ENCODE results near the gene MAT2A. TPM values are rescaled to one million over a fixed set of nuclear protein-coding genes. Genes with fewer than 3 reads are reported as not detected.

The MAT2A gene
- polyA plus RNA-seq, 1 donor = 345 TPM

DNA sequence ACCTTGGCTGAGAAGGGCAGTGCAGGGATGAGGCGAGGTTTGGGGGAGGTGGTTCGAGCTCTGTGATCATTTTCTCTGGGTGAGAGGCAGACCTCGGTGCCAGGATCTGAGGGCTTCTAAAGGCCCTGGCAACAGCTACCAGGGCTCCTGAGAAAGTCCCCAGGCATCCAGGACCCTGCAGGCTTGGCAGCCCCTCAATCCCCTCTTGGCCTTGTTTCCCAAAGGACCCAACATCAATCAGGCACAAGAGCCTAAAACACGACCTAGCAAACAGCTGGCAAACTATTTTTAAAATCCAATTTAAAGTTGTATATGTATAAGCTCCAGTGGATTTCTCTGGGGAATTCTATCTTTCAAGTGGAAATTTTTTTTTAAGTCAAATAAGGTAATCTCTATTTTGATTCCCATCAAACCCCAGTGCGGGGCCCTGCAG lies 15.0 kb upstream of the MAT2A start:
- Histone ChIP-seq H3K27me3 (ENCODE audit: control insufficient read depth, insufficient read depth, low read length) (no peaks in the 10 kb centered on the region), H3K4me1 (ENCODE audit: control insufficient read depth, insufficient read depth, low read length) (peaks cover 18% of the 10 kb centered on the region), H3K4me3 (ENCODE audit: low read length) (no peak overlapping the region), H3K27ac (ENCODE audit: low read length) (no peak overlapping the region), H3K36me3 (ENCODE audit: control insufficient read depth, insufficient read depth, low read length) (no peaks in the 10 kb centered on the region), H3K9me3 (ENCODE audit: control insufficient read depth, low read depth, low read length) (no peaks in the 10 kb centered on the region)
- DNase-seq = no peak
- WGBS (ENCODE audit: insufficient coverage, low lambda C conversion rate) = no CpG with 5 or more reads among the region's 5 CpGs

DNA sequence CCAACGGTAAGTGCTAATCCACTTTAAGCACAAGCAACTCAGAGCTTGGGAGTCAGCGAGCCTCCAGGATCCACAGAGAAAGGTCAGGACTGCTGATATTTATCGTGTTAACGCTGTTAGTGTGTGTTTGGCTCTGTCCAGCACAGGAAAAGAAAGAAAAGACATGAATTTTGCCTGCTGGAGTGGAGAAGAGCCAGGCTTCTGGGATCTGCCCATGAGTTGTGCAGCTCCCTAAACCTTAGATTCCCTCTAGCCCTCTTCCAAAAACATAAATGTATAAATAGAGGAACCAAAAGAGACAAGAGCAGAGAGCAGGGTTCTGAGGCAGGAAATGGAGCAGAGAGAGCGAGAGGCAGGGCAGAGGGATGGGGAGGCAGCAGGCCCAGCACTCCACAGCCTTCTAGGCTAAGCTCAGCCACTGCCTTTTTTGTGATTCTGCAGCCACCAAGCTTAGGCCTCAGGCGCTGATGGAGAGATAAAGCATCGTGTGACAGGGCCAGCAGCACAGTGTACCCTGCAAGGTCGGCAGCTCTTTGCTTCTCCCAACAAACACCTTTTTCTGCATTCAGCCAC lies 14.5 kb upstream of the MAT2A start:
- no peaks in the 10 kb centered on the region for H3K9me3 ChIP-seq (ENCODE audit: control insufficient read depth, low read depth, low read length)
- no peaks in the 10 kb centered on the region for H3K36me3 ChIP-seq (ENCODE audit: control insufficient read depth, insufficient read depth, low read length)
- H3K27me3 ChIP-seq (ENCODE audit: control insufficient read depth, insufficient read depth, low read length) = no peaks in the 10 kb centered on the region
- no peak overlapping the region for H3K4me3 ChIP-seq (ENCODE audit: low read length)
- no CpG with 5 or more reads among the region's 8 CpGs for WGBS (ENCODE audit: insufficient coverage, low lambda C conversion rate)
- DNase-seq = no peak
- H3K27ac ChIP-seq (ENCODE audit: low read length) = peak overlapping the region; percentile 11
- peaks cover 18% of the 10 kb centered on the region for H3K4me1 ChIP-seq (ENCODE audit: control insufficient read depth, insufficient read depth, low read length)

DNA sequence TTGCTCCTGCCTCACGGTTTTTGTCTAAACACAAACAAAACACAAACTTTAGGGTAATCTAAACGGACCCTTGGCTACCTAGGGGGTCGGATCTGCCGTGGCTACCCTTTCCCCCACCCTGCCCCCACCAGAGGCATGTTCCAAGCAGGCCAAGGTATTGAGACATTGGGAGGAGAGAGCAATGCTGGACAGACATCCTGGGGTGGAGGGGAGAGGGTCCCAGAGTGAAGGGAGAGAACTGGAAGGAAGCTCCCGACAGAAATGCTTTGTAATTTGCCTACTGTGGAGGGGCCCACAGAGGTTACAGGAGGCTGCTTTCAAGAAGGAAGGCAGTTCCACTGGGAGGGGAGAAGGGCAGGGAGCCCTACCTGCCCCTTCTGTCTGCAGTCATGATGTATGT lies 13.9 kb upstream of the MAT2A start:
- H3K4me3 ChIP-seq (ENCODE audit: low read length) = no peak overlapping the region
- H3K27me3 ChIP-seq (ENCODE audit: control insufficient read depth, insufficient read depth, low read length) = no peaks in the 10 kb centered on the region
- H3K36me3 ChIP-seq (ENCODE audit: control insufficient read depth, insufficient read depth, low read length) = no peaks in the 10 kb centered on the region
- DNase-seq = no peak
- H3K9me3 ChIP-seq (ENCODE audit: control insufficient read depth, low read depth, low read length) = no peaks in the 10 kb centered on the region
- WGBS (ENCODE audit: insufficient coverage, low lambda C conversion rate) = no CpG with 5 or more reads among the region's 5 CpGs
- no peak overlapping the region for H3K27ac ChIP-seq (ENCODE audit: low read length)
- peaks cover 18% of the 10 kb centered on the region for H3K4me1 ChIP-seq (ENCODE audit: control insufficient read depth, insufficient read depth, low read length)

DNA sequence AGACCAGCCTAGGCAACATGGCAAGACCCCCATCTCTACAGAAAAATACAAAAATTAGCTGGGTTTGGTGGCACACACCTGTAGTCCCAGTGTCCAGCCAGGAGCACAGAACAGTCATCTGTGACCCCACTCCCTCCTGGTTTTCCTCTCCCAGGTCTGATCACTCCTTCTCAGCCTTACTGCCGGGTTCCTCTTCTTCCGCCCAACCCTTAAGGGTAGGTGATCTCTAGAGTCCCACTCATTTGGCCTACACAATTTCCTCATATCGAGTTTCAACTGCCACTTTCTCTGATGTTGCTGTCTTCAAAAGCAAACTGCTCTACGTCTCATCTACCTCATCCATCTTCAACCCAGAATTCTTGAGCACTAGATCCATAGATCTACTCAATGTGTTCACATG lies 13.4 kb upstream of the MAT2A start:
- Histone ChIP-seq H3K27me3 (ENCODE audit: control insufficient read depth, insufficient read depth, low read length) (no peaks in the 10 kb centered on the region), H3K36me3 (ENCODE audit: control insufficient read depth, insufficient read depth, low read length) (no peaks in the 10 kb centered on the region), H3K9me3 (ENCODE audit: control insufficient read depth, low read depth, low read length) (no peaks in the 10 kb centered on the region), H3K4me1 (ENCODE audit: control insufficient read depth, insufficient read depth, low read length) (peaks cover 18% of the 10 kb centered on the region), H3K27ac (ENCODE audit: low read length) (no peak overlapping the region), H3K4me3 (ENCODE audit: low read length) (no peak overlapping the region)
- WGBS (ENCODE audit: insufficient coverage, low lambda C conversion rate) = 90% methylated on average over 3 of the region's 4 CpGs
- DNase-seq = no peak

DNA sequence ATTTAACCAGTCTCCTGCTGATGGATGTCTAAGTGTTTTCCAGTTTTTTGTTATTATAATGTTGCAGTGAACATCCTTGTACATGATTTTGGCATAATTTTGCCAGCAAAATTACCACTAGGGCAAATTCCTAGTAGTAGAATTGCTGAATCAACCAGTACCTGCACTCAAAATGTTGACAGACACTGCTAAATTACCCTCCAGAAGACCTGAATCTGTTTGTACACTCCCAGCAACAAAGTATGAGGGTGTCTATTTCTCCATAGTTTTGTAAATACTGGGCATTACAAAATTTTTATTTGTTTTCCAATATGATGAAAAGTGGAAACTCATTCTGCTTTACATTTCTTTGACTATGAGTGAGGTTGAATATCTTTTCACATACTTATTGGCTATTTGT lies 11.2 kb upstream of the MAT2A start:
- Histone ChIP-seq H3K9me3 (ENCODE audit: control insufficient read depth, low read depth, low read length) (no peaks in the 10 kb centered on the region), H3K27ac (ENCODE audit: low read length) (no peak overlapping the region), H3K4me3 (ENCODE audit: low read length) (no peak overlapping the region), H3K27me3 (ENCODE audit: control insufficient read depth, insufficient read depth, low read length) (no peaks in the 10 kb centered on the region), H3K4me1 (ENCODE audit: control insufficient read depth, insufficient read depth, low read length) (peaks cover 18% of the 10 kb centered on the region), H3K36me3 (ENCODE audit: control insufficient read depth, insufficient read depth, low read length) (no peaks in the 10 kb centered on the region)
- DNase-seq = no peak

DNA sequence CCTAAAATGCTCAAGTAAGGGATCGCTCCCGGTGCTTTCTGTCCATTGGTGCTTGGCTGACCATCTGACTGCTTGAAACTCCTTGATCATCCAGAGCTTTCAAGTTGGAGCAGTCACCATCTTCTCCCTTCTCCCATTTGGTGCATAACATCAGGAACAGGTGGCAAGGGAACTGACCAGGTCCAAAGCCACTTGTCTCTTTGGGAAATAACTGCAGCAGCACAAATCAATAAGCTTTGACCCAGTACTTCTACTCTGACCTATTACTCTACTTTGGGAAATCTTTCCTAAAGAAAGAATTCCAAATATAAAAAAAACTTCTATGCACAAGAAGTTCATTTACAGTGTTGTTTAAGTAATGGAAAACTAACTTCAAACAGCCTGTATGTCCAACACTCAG lies 10.6 kb upstream of the MAT2A start:
- no peak overlapping the region for H3K27ac ChIP-seq (ENCODE audit: low read length)
- H3K4me1 ChIP-seq (ENCODE audit: control insufficient read depth, insufficient read depth, low read length) = peaks cover 14% of the 10 kb centered on the region
- no peak for DNase-seq
- H3K27me3 ChIP-seq (ENCODE audit: control insufficient read depth, insufficient read depth, low read length) = no peaks in the 10 kb centered on the region
- H3K36me3 ChIP-seq (ENCODE audit: control insufficient read depth, insufficient read depth, low read length) = no peaks in the 10 kb centered on the region
- WGBS (ENCODE audit: insufficient coverage, low lambda C conversion rate) = no CpG with 5 or more reads among the region's 2 CpGs
- H3K9me3 ChIP-seq (ENCODE audit: control insufficient read depth, low read depth, low read length) = no peaks in the 10 kb centered on the region
- no peak overlapping the region for H3K4me3 ChIP-seq (ENCODE audit: low read length)

DNA sequence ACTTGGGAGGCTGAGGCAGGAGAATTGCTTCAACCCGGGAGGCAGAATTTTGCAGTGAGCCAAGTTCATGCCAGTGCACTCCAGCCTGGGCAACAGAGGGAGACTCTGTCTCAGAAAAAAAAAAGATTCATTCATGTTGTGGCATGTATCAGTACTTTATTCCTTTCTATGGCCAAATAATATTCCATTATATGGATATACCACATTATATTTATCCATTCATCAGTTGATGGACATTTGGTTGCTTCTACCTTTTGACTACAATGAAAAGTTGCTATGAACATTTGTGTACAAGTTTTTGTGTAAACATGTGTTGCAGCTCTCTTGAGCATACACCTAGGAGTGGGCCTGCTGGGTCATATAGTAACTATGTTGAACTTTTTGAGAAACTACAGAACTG lies 9.2 kb upstream of the MAT2A start:
- H3K4me3 ChIP-seq (ENCODE audit: low read length) = no peak overlapping the region
- H3K27ac ChIP-seq (ENCODE audit: low read length) = no peak overlapping the region
- H3K9me3 ChIP-seq (ENCODE audit: control insufficient read depth, low read depth, low read length) = no peaks in the 10 kb centered on the region
- H3K27me3 ChIP-seq (ENCODE audit: control insufficient read depth, insufficient read depth, low read length) = no peaks in the 10 kb centered on the region
- peaks cover 8% of the 10 kb centered on the region for H3K4me1 ChIP-seq (ENCODE audit: control insufficient read depth, insufficient read depth, low read length)
- 100% methylated on average over 1 of the region's 1 CpG for WGBS (ENCODE audit: insufficient coverage, low lambda C conversion rate)
- H3K36me3 ChIP-seq (ENCODE audit: control insufficient read depth, insufficient read depth, low read length) = no peaks in the 10 kb centered on the region
- no peak for DNase-seq

DNA sequence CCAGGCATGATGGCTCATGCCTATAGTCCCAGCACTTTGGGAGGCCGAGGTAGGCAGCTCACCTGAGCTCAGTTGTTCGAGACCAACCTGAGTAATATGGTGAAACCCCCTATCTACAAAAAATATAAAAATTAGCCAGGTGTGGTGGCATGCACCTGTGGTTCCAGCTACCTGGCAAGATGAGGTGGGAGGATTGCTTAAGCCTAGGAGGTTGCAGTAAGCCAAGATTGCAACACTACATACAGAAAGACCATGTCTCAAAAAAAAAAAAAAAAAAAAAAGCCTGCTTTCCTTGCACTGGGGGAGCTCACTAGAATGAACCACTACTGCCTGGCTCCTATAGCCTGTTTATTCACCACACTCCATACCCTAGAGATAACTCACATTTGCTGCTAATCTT lies 7.4 kb upstream of the MAT2A start:
- Histone ChIP-seq H3K4me3 (ENCODE audit: low read length) (no peak overlapping the region), H3K27me3 (ENCODE audit: control insufficient read depth, insufficient read depth, low read length) (no peaks in the 10 kb centered on the region), H3K9me3 (ENCODE audit: control insufficient read depth, low read depth, low read length) (no peaks in the 10 kb centered on the region), H3K36me3 (ENCODE audit: control insufficient read depth, insufficient read depth, low read length) (no peaks in the 10 kb centered on the region), H3K27ac (ENCODE audit: low read length) (no peak overlapping the region), H3K4me1 (ENCODE audit: control insufficient read depth, insufficient read depth, low read length) (peaks cover 4% of the 10 kb centered on the region)
- no peak for DNase-seq
- WGBS (ENCODE audit: insufficient coverage, low lambda C conversion rate) = no CpG with 5 or more reads among the region's 2 CpGs

DNA sequence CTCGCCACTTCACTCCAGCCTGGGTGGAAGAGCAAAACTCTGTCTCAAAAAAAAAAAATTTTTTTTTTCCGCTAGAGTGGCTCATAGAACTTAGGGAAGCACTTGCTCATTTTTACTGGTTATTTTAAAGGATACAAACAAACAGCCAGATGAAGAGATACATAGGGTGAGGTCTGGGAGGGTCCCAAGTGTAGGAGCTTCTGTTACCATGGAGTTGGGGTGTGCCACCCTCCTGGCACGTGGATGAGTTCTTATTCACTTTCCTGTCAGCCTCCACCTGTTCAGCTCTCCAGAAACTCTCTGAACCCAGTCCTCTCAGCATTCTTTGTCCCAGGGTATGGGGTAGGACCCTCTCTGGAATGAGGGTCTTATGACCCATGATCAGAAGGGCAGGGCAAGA lies 4.9 kb upstream of the MAT2A start:
- H3K4me3 ChIP-seq (ENCODE audit: low read length) = no peak overlapping the region
- H3K4me1 ChIP-seq (ENCODE audit: control insufficient read depth, insufficient read depth, low read length) = peaks cover 13% of the 10 kb centered on the region
- H3K27ac ChIP-seq (ENCODE audit: low read length) = no peak overlapping the region
- H3K36me3 ChIP-seq (ENCODE audit: control insufficient read depth, insufficient read depth, low read length) = no peaks in the 10 kb centered on the region
- peak in 1 of 2 donors; percentile 45 for DNase-seq
- 67% methylated on average over 1 of the region's 3 CpGs for WGBS (ENCODE audit: insufficient coverage, low lambda C conversion rate)
- H3K27me3 ChIP-seq (ENCODE audit: control insufficient read depth, insufficient read depth, low read length) = no peaks in the 10 kb centered on the region
- H3K9me3 ChIP-seq (ENCODE audit: control insufficient read depth, low read depth, low read length) = no peaks in the 10 kb centered on the region

DNA sequence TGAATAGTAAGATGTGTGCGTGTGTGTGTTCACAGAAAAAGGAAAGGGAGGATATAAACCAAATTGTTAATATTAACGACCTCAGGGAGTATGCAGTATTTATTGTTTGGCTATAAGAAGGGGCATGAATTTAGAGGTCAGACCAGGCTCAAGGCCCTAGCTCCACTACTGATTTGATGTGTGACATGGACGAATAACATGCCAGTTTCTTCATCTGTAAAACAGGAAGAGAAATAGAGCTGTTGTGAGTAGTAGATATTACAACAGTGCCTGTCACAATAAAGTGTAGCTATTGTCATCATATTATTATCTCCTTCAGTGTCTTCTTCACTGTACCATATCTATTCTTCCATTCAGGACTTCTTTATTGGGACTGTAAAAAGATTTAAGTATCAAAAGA lies 4.1 kb upstream of the MAT2A start:
- no peaks in the 10 kb centered on the region for H3K36me3 ChIP-seq (ENCODE audit: control insufficient read depth, insufficient read depth, low read length)
- H3K27ac ChIP-seq (ENCODE audit: low read length) = no peak overlapping the region
- no peaks in the 10 kb centered on the region for H3K9me3 ChIP-seq (ENCODE audit: control insufficient read depth, low read depth, low read length)
- no peaks in the 10 kb centered on the region for H3K27me3 ChIP-seq (ENCODE audit: control insufficient read depth, insufficient read depth, low read length)
- 83% methylated on average over 1 of the region's 3 CpGs for WGBS (ENCODE audit: insufficient coverage, low lambda C conversion rate)
- H3K4me1 ChIP-seq (ENCODE audit: control insufficient read depth, insufficient read depth, low read length) = peaks cover 13% of the 10 kb centered on the region
- no peak for DNase-seq
- H3K4me3 ChIP-seq (ENCODE audit: low read length) = no peak overlapping the region

DNA sequence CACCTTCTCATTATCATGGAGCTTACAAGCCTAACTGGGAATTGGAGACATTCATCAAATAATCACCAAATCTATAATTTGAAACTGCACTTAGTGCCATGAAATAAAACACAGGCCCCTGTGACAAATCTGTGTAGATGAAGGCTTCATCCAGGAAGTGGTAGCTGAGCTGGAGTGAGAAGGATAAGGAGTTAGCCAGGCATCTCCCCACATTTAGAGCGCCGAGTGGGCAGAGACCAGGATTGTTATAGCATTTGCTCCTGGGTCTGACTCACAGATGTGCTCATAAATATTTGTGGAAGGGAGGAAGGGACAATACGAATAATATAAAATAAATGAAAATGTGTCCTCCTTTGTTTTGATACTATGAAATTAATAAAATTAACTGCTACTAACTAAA lies 2.5 kb upstream of the MAT2A start:
- no peaks in the 10 kb centered on the region for H3K9me3 ChIP-seq (ENCODE audit: control insufficient read depth, low read depth, low read length)
- H3K4me1 ChIP-seq (ENCODE audit: control insufficient read depth, insufficient read depth, low read length) = peaks cover 13% of the 10 kb centered on the region
- DNase-seq = no peak
- no peaks in the 10 kb centered on the region for H3K27me3 ChIP-seq (ENCODE audit: control insufficient read depth, insufficient read depth, low read length)
- H3K36me3 ChIP-seq (ENCODE audit: control insufficient read depth, insufficient read depth, low read length) = peaks cover 7% of the 10 kb centered on the region
- WGBS (ENCODE audit: insufficient coverage, low lambda C conversion rate) = 71% methylated on average over 1 of the region's 3 CpGs
- no peak overlapping the region for H3K27ac ChIP-seq (ENCODE audit: low read length)
- H3K4me3 ChIP-seq (ENCODE audit: low read length) = no peak overlapping the region

Measured in large intestine (tissue), 3 donors.